LNCAP (cell line): ENCODE data around the gene ADGB.

ENCODE experiments used
- TF ChIP-seq, protein P1 (sequence below): fragments of 450-650 bp; IDR thresholded peaks from 2 replicates; pipeline ENCODE4 v1.5.1; 2017; ENCODE audit warnings: mild to moderate bottlenecking

ADGB gene

DNA sequence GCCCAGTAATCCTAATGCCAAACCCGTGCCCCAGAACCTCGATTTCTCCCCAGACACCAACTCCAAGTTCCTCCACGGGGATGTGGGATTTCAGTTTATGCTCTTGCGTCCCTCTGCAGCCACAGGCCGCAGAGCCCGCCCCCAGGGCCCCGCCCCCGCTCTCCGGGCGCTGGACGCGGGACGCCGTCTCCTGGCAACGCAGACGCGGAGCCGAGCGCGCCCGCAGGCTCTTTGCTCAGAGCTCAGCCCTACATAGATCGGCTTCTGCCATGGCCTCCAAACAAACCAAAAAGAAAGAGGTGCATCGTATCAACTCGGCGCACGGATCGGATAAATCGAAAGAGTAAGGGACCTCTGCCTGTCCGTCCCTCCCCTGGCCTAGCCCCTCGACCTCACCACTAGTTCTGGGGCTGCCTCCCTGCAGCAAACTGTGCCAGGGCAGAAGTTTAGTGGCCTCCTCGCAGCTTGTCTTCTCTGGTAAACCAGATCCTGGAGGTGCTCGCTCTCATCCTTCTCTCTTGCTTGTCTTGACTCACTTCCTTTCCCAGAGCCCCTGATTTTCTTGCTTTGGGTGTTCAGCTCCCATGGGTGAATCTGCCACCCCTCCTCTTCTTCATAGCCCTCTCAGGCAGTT is at the start of gene ADGB:
ADGB (plus strand) TSS at position 201 of the 634 bp plus-strand sequence; CDS start at position 270, 69 bp downstream.
- TF ChIP-seq, protein P1, sequence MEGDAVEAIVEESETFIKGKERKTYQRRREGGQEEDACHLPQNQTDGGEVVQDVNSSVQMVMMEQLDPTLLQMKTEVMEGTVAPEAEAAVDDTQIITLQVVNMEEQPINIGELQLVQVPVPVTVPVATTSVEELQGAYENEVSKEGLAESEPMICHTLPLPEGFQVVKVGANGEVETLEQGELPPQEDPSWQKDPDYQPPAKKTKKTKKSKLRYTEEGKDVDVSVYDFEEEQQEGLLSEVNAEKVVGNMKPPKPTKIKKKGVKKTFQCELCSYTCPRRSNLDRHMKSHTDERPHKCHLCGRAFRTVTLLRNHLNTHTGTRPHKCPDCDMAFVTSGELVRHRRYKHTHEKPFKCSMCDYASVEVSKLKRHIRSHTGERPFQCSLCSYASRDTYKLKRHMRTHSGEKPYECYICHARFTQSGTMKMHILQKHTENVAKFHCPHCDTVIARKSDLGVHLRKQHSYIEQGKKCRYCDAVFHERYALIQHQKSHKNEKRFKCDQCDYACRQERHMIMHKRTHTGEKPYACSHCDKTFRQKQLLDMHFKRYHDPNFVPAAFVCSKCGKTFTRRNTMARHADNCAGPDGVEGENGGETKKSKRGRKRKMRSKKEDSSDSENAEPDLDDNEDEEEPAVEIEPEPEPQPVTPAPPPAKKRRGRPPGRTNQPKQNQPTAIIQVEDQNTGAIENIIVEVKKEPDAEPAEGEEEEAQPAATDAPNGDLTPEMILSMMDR, result no peak

DNA sequence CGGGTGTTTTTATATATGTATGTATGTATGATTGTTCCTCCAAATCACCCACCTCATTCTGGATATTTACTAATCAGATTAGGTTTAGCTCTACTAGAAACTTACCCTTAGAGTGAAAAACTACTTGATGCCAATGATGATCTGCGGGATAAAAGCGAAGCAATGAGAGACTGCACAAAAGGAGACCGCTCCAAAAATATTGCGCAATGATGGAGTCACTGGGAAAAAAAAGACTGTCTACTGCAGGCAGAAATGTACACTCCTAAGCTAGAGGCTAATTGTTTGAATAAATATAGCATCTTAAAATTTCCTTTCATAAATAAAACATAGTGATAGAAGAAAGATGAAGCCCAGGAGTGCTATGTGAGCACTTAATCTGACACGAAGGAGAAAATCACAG is 47.9 kb upstream of the ADGB start:
- TF ChIP-seq, protein P1, result no peak

DNA sequence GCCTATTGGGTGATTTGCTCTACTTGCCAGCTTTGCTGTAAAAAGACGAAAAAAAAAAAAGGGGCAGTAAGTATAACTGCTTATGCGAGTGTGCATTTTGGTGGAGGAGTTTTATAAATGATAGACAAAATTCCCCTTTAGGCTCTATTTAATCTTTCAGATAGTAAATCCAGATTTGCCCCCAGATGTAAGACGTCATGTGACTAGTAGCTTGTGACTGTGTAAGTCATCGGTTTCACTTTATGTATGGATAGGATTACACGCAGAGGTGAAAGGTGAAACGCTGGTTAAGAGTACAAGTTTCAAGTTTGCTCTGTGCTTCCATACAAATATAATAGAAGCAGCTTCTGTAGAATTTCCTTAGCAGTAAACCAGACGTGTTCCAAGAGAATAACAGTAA is 47.2 kb upstream of the ADGB start:
- TF ChIP-seq, protein P1, result no peak

GRCh38 chr6:146553377-146554135 is 45.2 kb upstream of the ADGB start:
- TF ChIP-seq, protein P1, result no peak

DNA sequence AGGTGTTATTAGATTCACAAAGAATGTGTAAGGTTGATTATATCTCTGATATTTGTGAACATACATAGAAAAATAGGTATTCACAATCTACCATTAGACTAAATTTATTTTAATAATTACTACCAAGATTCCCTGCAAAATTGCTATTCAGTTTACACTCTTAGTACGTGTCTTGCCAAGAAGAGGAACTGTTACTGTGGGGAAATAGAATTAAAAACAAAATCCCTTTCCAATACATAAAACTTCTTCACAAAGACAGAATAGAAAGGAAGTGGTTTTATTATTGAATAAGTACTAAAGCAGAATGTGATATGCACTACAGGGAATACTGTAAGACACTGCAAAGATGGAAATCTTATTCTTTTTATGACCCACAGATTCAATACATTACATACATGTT is 38.2 kb upstream of the ADGB start:
- TF ChIP-seq, protein P1, result no peak

DNA sequence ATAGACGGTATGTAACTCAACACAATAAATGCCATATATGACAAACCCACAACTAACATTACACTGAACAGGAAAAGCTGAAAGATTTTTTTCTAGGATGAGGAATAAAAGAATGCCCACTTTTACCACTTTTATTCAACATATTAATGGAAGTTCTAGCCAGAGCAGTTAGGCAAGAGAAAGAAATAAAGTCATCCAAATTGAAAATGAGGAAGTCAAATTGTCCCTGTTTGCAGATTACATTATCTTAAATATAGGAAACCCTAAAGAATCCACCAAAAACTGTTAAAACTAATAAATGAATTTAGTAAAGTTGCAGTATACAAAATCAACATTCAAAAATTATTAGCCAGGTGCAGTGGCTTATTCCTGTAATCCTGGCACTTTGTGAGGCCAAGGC is 24.6 kb upstream of the ADGB start:
- TF ChIP-seq, protein P1, result no peak

GRCh38 chr6:146578054-146578453 is 20.7 kb upstream of the ADGB start:
- TF ChIP-seq, protein P1, result no peak
